ENCODE measurements around the gene SETDB1. TPM values are rescaled to one million over a fixed set of nuclear protein-coding genes. Genes with fewer than 3 reads are reported as not detected.

Gene SETDB1
- total RNA-seq, 2 donors from 2014 or later, result 68.6 to 73.5 TPM

- Mint-ChIP-seq H3K36me3 (ENCODE audit: low read depth) (no peaks in the 10 kb centered on the region), H3K9me3 (peaks cover 6% of the 10 kb centered on the region), H3K27me3 (ENCODE audit: insufficient read depth) (no peaks in the 10 kb centered on the region), H3K4me1 (no peaks in the 10 kb centered on the region), H3K4me3 (no peak overlapping the region), H3K27ac (no peak overlapping the region)
- WGBS, 2 experiments (ENCODE audit: insufficient coverage in 1 of 2, insufficient read length in 1 of 2), result 100% methylated on average over 1 of the region's 1 CpG; no CpG with 5 or more reads in 1 of the 2 experiments
- no peaks in the 10 kb centered on the region for H3K27me3 ChIP-seq (ENCODE audit: control insufficient read depth, insufficient read depth, low read length, poor library complexity, severe bottlenecking)
- no peaks in the 10 kb centered on the region for H3K36me3 ChIP-seq (ENCODE audit: control insufficient read depth, insufficient read depth, low read length)
- no peaks in the 10 kb centered on the region for H3K9me3 ChIP-seq (ENCODE audit: control insufficient read depth, low read length)
- TF ChIP-seq, protein P1, sequence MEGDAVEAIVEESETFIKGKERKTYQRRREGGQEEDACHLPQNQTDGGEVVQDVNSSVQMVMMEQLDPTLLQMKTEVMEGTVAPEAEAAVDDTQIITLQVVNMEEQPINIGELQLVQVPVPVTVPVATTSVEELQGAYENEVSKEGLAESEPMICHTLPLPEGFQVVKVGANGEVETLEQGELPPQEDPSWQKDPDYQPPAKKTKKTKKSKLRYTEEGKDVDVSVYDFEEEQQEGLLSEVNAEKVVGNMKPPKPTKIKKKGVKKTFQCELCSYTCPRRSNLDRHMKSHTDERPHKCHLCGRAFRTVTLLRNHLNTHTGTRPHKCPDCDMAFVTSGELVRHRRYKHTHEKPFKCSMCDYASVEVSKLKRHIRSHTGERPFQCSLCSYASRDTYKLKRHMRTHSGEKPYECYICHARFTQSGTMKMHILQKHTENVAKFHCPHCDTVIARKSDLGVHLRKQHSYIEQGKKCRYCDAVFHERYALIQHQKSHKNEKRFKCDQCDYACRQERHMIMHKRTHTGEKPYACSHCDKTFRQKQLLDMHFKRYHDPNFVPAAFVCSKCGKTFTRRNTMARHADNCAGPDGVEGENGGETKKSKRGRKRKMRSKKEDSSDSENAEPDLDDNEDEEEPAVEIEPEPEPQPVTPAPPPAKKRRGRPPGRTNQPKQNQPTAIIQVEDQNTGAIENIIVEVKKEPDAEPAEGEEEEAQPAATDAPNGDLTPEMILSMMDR (conservative IDR thresholded peaks at IDR 0.05), result no peak
- no peaks in the 10 kb centered on the region for H3K4me1 ChIP-seq (ENCODE audit: control insufficient read depth, insufficient read depth, low read length)
- no peak for DNase-seq
- no peak overlapping the region for H3K4me3 ChIP-seq (ENCODE audit: low read length)
- no peak overlapping the region for H3K9ac ChIP-seq (ENCODE audit: extremely low read depth, low read length, poor library complexity, severe bottlenecking)
- no peak overlapping the region for H3K27ac ChIP-seq (ENCODE audit: low read depth, low read length)
Observed at GRCh38 chr1:150902751-150903150, 23.4 kb upstream of the SETDB1 start.

DNA sequence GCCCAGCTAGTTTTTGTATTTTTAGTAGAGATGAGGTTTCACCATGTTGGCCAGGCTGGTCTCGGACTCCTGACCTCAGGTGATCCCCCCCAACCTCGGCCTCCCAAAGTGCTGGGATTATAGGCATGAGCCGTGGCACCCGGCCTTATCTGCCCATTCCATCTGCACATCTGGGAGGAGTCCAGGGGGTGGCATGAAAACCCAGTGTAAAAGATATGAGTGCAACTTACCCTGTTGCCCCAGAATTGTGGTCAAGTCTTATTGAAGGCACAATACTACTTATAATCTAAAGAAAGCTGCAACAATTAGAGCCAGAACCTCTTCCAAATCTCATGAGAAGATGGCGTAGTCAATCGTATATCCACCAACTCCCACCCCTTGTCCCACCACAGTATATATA, 20.9 kb upstream of the SETDB1 start:
- TF ChIP-seq, protein P1 (conservative IDR thresholded peaks at IDR 0.05), result no peak
- Mint-ChIP-seq H3K4me1 (no peaks in the 10 kb centered on the region), H3K27me3 (ENCODE audit: insufficient read depth) (no peaks in the 10 kb centered on the region), H3K4me3 (no peak overlapping the region), H3K9me3 (peaks cover 10% of the 10 kb centered on the region), H3K27ac (no peak overlapping the region), H3K36me3 (ENCODE audit: low read depth) (no peaks in the 10 kb centered on the region)
- H3K4me1 ChIP-seq (ENCODE audit: control insufficient read depth, insufficient read depth, low read length), result no peaks in the 10 kb centered on the region
- no peaks in the 10 kb centered on the region for H3K36me3 ChIP-seq (ENCODE audit: control insufficient read depth, insufficient read depth, low read length)
- H3K27me3 ChIP-seq (ENCODE audit: control insufficient read depth, insufficient read depth, low read length, poor library complexity, severe bottlenecking), result no peaks in the 10 kb centered on the region
- H3K9ac ChIP-seq (ENCODE audit: extremely low read depth, low read length, poor library complexity, severe bottlenecking), result no peak overlapping the region
- H3K4me3 ChIP-seq (ENCODE audit: low read length), result no peak overlapping the region
- H3K27ac ChIP-seq (ENCODE audit: low read depth, low read length), result no peak overlapping the region
- H3K9me3 ChIP-seq (ENCODE audit: control insufficient read depth, low read length), result no peaks in the 10 kb centered on the region
- no peak for DNase-seq
- 89 to 95% methylated on average over 6 of the region's 6 CpGs for WGBS, 2 experiments (ENCODE audit: insufficient coverage in 1 of 2, insufficient read length in 1 of 2)

GRCh38 chr1:150906329-150906728, 19.8 kb upstream of the SETDB1 start:
- Histone ChIP-seq H3K36me3 (ENCODE audit: control insufficient read depth, insufficient read depth, low read length) (no peaks in the 10 kb centered on the region), H3K4me3 (ENCODE audit: low read length) (no peak overlapping the region), H3K9me3 (ENCODE audit: control insufficient read depth, low read length) (no peaks in the 10 kb centered on the region), H3K27me3 (ENCODE audit: control insufficient read depth, insufficient read depth, low read length, poor library complexity, severe bottlenecking) (no peaks in the 10 kb centered on the region), H3K27ac (ENCODE audit: low read depth, low read length) (no peak overlapping the region), H3K9ac (ENCODE audit: extremely low read depth, low read length, poor library complexity, severe bottlenecking) (no peak overlapping the region), H3K4me1 (ENCODE audit: control insufficient read depth, insufficient read depth, low read length) (no peaks in the 10 kb centered on the region)
- peaks cover 2% of the 10 kb centered on the region for H3K36me3 Mint-ChIP-seq (ENCODE audit: low read depth)
- H3K27me3 Mint-ChIP-seq (ENCODE audit: insufficient read depth), result no peaks in the 10 kb centered on the region
- WGBS, 2 experiments (ENCODE audit: insufficient coverage in 1 of 2, insufficient read length in 1 of 2), result 100% methylated on average over 1 of the region's 1 CpG; no CpG with 5 or more reads in 1 of the 2 experiments
- no peak for DNase-seq
- H3K9me3 Mint-ChIP-seq, result peaks cover 14% of the 10 kb centered on the region
- H3K4me3 Mint-ChIP-seq, result no peak overlapping the region
- TF ChIP-seq, protein P1 (conservative IDR thresholded peaks at IDR 0.05), result no peak
- H3K4me1 Mint-ChIP-seq, result no peaks in the 10 kb centered on the region
- H3K27ac Mint-ChIP-seq, result no peak overlapping the region
